OCI-LY7 (cell line): Measurements from ENCODE around the gene GHRHR. TPM values are rescaled to one million over a fixed set of nuclear protein-coding genes. Genes with fewer than 3 reads are reported as not detected.
A peak's percentile ranks its signal among the peaks of the same experiment; 100 is the strongest.

Experiments used
- BruUV-seq: library from RNA; stranded (reverse); fragments of 400-500 nt; replicated peaks from 2 replicates; lab custom pipeline; 2021; lab: Mats Ljungman, UMichigan
- CTCF ChIA-PET: fragments of 300-600 bp; sonication (Branson Sonifier 250); formaldehyde crosslinking; loops from one replicate; lab custom pipeline; 2022; ENCODE audit warnings: antibody characterized with exemption; ENCODE audit not compliant: unreplicated experiment; lab: Charles Lee
- POLR2A ChIA-PET: fragments of 300-600 bp; sonication (Branson Sonifier 250); formaldehyde crosslinking; loops from one replicate; lab custom pipeline; 2022; ENCODE audit warnings: antibody characterized with exemption; lab: Charles Lee
- DNase-seq: peaks from one replicate; pipeline ENCODE4 v3.0.0-alpha.2; 2015; ENCODE audit warnings: low spot score
- H2AFZ ChIP-seq: fragments of 200-600 bp; sonication (generic), shearing (Covaris generic); 2 replicates; pipeline ENCODE4 v1.6.1; 2014; ENCODE audit warnings: mild to moderate bottlenecking, antibody characterized with exemption, low read length, moderate library complexity
- H3K27ac ChIP-seq: fragments of 200-600 bp; sonication (generic); 2 replicates; pipeline ENCODE4 v1.5.1; 2014; ENCODE audit warnings: mixed run types, low read depth, mild to moderate bottlenecking, moderate library complexity, low read length, inconsistent platforms; ENCODE audit not compliant: poor library complexity, severe bottlenecking
- H3K36me3 ChIP-seq: fragments of 200-600 bp; sonication (generic); 2 replicates; pipeline ENCODE4 v1.6.1; 2014; ENCODE audit warnings: mild to moderate bottlenecking, antibody characterized with exemption, low read length, moderate library complexity, mixed read lengths; ENCODE audit not compliant: insufficient read depth
- H3K4me1 ChIP-seq: fragments of 200-600 bp; sonication (generic); 2 replicates; pipeline ENCODE4 v1.5.1; 2014; ENCODE audit warnings: mild to moderate bottlenecking, low read length; ENCODE audit not compliant: insufficient read depth, poor library complexity, severe bottlenecking
- H3K4me2 ChIP-seq: fragments of 200-600 bp; sonication (generic); 2 replicates; pipeline ENCODE4 v1.6.1; 2014; ENCODE audit warnings: mild to moderate bottlenecking, low read length
- H3K4me3 ChIP-seq: fragments of 200-600 bp; sonication (generic); 2 replicates; pipeline ENCODE4 v1.5.1; 2014; ENCODE audit warnings: mild to moderate bottlenecking, low read depth, low read length; ENCODE audit not compliant: poor library complexity, severe bottlenecking
- H3K79me2 ChIP-seq: fragments of 200-600 bp; sonication (generic); 2 replicates; pipeline ENCODE4 v1.6.1; 2016; ENCODE audit warnings: low read depth, mild to moderate bottlenecking, low read length, moderate library complexity, mixed read lengths; ENCODE audit not compliant: insufficient read depth
- H3K9me2 ChIP-seq: fragments of 200-600 bp; sonication (generic); 2 replicates; pipeline ENCODE4 v1.6.1; 2016; ENCODE audit warnings: mild to moderate bottlenecking, low read length, mixed read lengths; ENCODE audit not compliant: insufficient read depth
- H3K9me3 ChIP-seq: fragments of 200-600 bp; sonication (generic); 2 replicates; pipeline ENCODE4 v1.6.1; 2014; ENCODE audit warnings: mild to moderate bottlenecking, mixed run types, low read length, mixed read lengths
- H4K20me1 ChIP-seq: fragments of 200-600 bp; sonication (generic); 2 replicates; pipeline ENCODE4 v1.6.1; 2014; ENCODE audit warnings: mild to moderate bottlenecking, antibody characterized with exemption, low read length, moderate library complexity, mixed read lengths; ENCODE audit not compliant: insufficient read depth
- EZH2phosphoT487 ChIP-seq: fragments of 200-600 bp; sonication (generic); IDR thresholded peaks from 2 replicates; pipeline ENCODE4 v1.6.1; 2018; ENCODE audit warnings: low read depth, borderline replicate concordance, mild to moderate bottlenecking, mixed run types, antibody characterized with exemption, low read length, moderate library complexity, mixed read lengths
- intact Hi-C: fragments of 100-400 bp; cut with micrococcal nuclease; formaldehyde crosslinking; loops from one replicate; pipeline ENCODE4 v1.10.0; 2022; ENCODE audit not compliant: unreplicated experiment
- total RNA-seq, 2 experiments: library from RNA; depleted of rRNA in 1 of 2; stranded (reverse); fragments of >200 nt in 1 of 2; shearing (Covaris generic) in 1 of 2; gene quantifications; 2 replicates each; pipeline ENCODE4 v1.2.3, GENCODE V29; 2014 to 2022
- TF ChIP-seq, protein P1 (sequence below): fragments of 200-600 bp; sonication (generic); conservative IDR thresholded peaks from 2 replicates; pipeline ENCODE4 v1.5.1; 2014; ENCODE audit warnings: mild to moderate bottlenecking, antibody characterized with exemption, low read length, moderate library complexity, mixed read lengths

The GHRHR gene
- total RNA-seq, 2 experiments from 2014 or later: not detected

DNA sequence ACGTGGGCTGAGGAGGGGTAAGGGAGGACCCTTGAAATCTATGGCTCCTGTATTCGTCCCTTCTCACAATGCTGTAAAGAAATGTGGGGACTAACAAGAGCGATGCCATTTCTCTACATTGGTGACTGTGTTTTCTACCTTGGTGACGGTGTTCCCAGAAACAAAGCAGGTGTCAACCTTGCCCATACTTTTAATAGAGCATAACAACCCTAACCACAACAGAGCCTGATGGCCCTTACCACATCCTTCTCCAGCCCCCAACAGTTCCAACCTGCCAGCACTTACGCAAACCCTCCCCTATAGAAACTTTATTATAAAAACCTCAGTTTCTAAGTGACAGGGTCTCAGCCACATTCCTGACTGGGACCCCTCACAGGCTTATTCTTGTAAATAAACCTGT lies 60.1 kb downstream of the GHRHR start:
- no peak overlapping the region for H3K27ac ChIP-seq
- H3K36me3 ChIP-seq: no peaks in the 10 kb centered on the region
- no peak overlapping the region for H3K4me3 ChIP-seq
- intact Hi-C loops: no loop called here
- no peak overlapping the region for H3K4me2 ChIP-seq
- H3K79me2 ChIP-seq: no peaks in the 10 kb centered on the region
- no peaks in the 10 kb centered on the region for H3K9me3 ChIP-seq
- ChIA-PET CTCF (no interaction called here), POLR2A (no interaction called here)
- DNase-seq: peak; percentile 5
- TF ChIP-seq, protein P1, sequence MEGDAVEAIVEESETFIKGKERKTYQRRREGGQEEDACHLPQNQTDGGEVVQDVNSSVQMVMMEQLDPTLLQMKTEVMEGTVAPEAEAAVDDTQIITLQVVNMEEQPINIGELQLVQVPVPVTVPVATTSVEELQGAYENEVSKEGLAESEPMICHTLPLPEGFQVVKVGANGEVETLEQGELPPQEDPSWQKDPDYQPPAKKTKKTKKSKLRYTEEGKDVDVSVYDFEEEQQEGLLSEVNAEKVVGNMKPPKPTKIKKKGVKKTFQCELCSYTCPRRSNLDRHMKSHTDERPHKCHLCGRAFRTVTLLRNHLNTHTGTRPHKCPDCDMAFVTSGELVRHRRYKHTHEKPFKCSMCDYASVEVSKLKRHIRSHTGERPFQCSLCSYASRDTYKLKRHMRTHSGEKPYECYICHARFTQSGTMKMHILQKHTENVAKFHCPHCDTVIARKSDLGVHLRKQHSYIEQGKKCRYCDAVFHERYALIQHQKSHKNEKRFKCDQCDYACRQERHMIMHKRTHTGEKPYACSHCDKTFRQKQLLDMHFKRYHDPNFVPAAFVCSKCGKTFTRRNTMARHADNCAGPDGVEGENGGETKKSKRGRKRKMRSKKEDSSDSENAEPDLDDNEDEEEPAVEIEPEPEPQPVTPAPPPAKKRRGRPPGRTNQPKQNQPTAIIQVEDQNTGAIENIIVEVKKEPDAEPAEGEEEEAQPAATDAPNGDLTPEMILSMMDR: no peak
- no peak for TF ChIP-seq EZH2phosphoT487
- BruUV-seq: no TSS peak
- H3K4me1 ChIP-seq: no peaks in the 10 kb centered on the region
- H2AFZ ChIP-seq: no peak overlapping the region
- no peaks in the 10 kb centered on the region for H4K20me1 ChIP-seq
- H3K9me2 ChIP-seq: no peaks in the 10 kb centered on the region

DNA sequence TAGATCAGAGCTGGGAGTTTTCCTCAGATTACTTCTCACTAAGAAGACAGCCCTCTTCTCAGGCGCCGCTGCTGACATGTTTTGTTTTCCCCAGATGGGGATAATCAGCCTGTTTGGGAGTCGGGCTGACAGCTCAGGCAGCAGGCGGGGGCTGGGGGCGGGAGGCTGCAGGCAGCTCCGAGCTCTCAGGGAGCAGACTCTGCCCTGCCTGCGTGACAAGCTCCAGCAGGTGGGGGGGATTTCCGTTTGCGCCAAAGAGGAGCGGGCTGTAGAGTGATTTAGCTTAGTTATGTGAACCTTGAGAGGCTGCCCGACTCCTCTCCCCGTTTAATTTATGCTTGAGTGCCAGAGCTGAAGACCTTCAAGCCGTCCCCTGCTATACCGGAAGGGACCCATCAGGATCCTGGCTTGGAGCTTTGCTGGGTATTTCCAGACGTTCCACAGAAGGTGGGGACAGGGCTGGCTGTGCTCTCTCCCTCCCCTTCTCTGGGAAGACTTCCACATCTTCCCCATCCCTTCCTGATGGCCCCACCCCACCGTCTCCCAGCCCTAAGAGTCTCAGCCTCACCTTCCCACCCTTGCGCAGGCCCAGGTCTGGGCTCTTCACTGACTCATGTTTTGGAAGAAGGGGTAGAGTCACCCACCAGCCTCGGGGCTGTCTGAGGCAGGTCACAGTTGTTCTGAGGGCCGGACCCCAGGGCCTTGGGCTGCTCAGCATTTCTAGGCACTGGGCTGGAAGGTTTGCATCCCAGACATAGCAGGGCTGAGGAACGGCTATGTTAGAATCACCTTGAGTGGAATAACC lies 63.6 kb downstream of the GHRHR start:
- TF ChIP-seq, protein P1: no peak
- TF ChIP-seq EZH2phosphoT487: no peak
- POLR2A ChIA-PET: no interaction called here
- Histone ChIP-seq H3K9me2 (no peaks in the 10 kb centered on the region), H3K4me3 (no peak overlapping the region), H3K4me2 (no peak overlapping the region), H2AFZ (no peak overlapping the region), H3K79me2 (no peaks in the 10 kb centered on the region), H3K9me3 (no peaks in the 10 kb centered on the region), H3K4me1 (no peaks in the 10 kb centered on the region), H3K27ac (no peak overlapping the region), H4K20me1 (no peaks in the 10 kb centered on the region), H3K36me3 (no peaks in the 10 kb centered on the region)
- CTCF ChIA-PET: no interaction called here
- no TSS peak for BruUV-seq
- no peak for DNase-seq
- intact Hi-C loops: no loop called here

DNA sequence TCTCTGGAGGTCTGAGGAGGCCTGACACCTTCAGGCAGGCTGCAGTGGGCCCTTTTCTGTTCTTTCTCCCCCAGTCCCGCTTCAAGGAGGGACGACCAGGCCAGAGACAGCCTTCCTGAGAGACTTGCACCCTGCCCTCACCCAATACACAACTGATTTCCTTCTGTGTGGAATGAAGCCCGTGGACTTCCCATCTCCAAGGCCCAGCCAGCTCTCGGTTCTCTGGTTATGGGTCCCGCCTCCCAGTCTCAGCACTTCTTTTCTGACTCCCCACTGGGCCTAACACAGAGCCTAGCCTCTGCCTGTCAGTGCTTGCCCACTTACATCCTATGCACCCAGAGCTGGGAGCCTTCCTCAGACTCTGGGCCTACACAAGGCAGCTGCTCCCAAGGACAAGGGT lies 64.3 kb downstream of the GHRHR start:
- intact Hi-C loops: no loop called here
- Histone ChIP-seq H3K27ac (no peak overlapping the region), H3K79me2 (no peaks in the 10 kb centered on the region), H4K20me1 (no peaks in the 10 kb centered on the region), H3K4me3 (no peak overlapping the region), H2AFZ (no peak overlapping the region), H3K4me2 (no peak overlapping the region), H3K9me2 (no peaks in the 10 kb centered on the region), H3K9me3 (no peaks in the 10 kb centered on the region), H3K4me1 (no peaks in the 10 kb centered on the region), H3K36me3 (no peaks in the 10 kb centered on the region)
- ChIA-PET POLR2A (no interaction called here), CTCF (no interaction called here)
- BruUV-seq: no TSS peak
- no peak for TF ChIP-seq EZH2phosphoT487
- TF ChIP-seq, protein P1: no peak
- DNase-seq: no peak
